Glutamatergic neuron (in vitro differentiated cells): ENCODE results near the gene PTPRM. TPM values are rescaled to one million over a fixed set of nuclear protein-coding genes. Genes with fewer than 3 reads are reported as not detected.

Experiments used
- DNase-seq: peaks from one replicate; pipeline ENCODE4 v3.0.0; 2022
- H3K27ac Mint-ChIP-seq: one replicate; pipeline ENCODE4 v1.8.0; 2020; ENCODE audit warnings: mild to moderate bottlenecking, mixed read lengths, inconsistent platforms; ENCODE audit not compliant: unreplicated experiment
- H3K27me3 Mint-ChIP-seq: one replicate; pipeline ENCODE4 v1.8.0; 2020; ENCODE audit warnings: mild to moderate bottlenecking, moderate library complexity, mixed read lengths, inconsistent platforms; ENCODE audit not compliant: unreplicated experiment
- H3K36me3 Mint-ChIP-seq: one replicate; pipeline ENCODE4 v1.8.0; 2020; ENCODE audit warnings: mild to moderate bottlenecking, mixed read lengths, inconsistent platforms; ENCODE audit not compliant: unreplicated experiment
- H3K4me1 Mint-ChIP-seq: one replicate; pipeline ENCODE4 v1.8.0; 2020; ENCODE audit warnings: mild to moderate bottlenecking, low read depth, mixed read lengths, inconsistent platforms; ENCODE audit not compliant: unreplicated experiment
- H3K4me3 Mint-ChIP-seq: one replicate; pipeline ENCODE4 v1.8.0; 2020; ENCODE audit warnings: mild to moderate bottlenecking, mixed read lengths, inconsistent platforms; ENCODE audit not compliant: unreplicated experiment
- H3K9me3 Mint-ChIP-seq: one replicate; pipeline ENCODE4 v1.8.0; 2020; ENCODE audit warnings: mild to moderate bottlenecking, moderate library complexity, mixed read lengths, inconsistent platforms; ENCODE audit not compliant: unreplicated experiment
- total RNA-seq: library from RNA; stranded (reverse); fragmentation: NEBNext Ultra II Directional; extraction: Animal tissue kit (Norgen Biotek cat#: 25700); gene quantifications from one replicate; pipeline ENCODE4 v1.2.1, GENCODE V29; 2021; ENCODE audit not compliant: unreplicated experiment
- TF ChIP-seq, protein P1 (sequence below): fragments of 200-600 bp; sonication (generic); IDR thresholded peaks from one replicate; pipeline ENCODE4 v1.5.0; 2021; ENCODE audit not compliant: partially characterized antibody, unreplicated experiment

PTPRM gene
- total RNA-seq, 1 donor from 2014 or later = 23.9 TPM

GRCh38 chr18:8348051-8348720 lies 781.1 kb downstream of the PTPRM start:
- Mint-ChIP-seq H3K36me3 (no peaks in the 10 kb centered on the region), H3K9me3 (peaks cover 11% of the 10 kb centered on the region), H3K4me3 (peak overlapping the region; percentile 53), H3K27ac (peak overlapping the region; percentile 93), H3K27me3 (peaks cover 9% of the 10 kb centered on the region), H3K4me1 (peaks cover 24% of the 10 kb centered on the region)
- peak; percentile 69 for DNase-seq
- TF ChIP-seq, protein P1, sequence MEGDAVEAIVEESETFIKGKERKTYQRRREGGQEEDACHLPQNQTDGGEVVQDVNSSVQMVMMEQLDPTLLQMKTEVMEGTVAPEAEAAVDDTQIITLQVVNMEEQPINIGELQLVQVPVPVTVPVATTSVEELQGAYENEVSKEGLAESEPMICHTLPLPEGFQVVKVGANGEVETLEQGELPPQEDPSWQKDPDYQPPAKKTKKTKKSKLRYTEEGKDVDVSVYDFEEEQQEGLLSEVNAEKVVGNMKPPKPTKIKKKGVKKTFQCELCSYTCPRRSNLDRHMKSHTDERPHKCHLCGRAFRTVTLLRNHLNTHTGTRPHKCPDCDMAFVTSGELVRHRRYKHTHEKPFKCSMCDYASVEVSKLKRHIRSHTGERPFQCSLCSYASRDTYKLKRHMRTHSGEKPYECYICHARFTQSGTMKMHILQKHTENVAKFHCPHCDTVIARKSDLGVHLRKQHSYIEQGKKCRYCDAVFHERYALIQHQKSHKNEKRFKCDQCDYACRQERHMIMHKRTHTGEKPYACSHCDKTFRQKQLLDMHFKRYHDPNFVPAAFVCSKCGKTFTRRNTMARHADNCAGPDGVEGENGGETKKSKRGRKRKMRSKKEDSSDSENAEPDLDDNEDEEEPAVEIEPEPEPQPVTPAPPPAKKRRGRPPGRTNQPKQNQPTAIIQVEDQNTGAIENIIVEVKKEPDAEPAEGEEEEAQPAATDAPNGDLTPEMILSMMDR = no peak

- H3K27ac Mint-ChIP-seq = peak overlapping the region; percentile 42
- peaks cover 11% of the 10 kb centered on the region for H3K27me3 Mint-ChIP-seq
- H3K36me3 Mint-ChIP-seq = no peaks in the 10 kb centered on the region
- TF ChIP-seq, protein P1 = no peak
- peaks cover 21% of the 10 kb centered on the region for H3K4me1 Mint-ChIP-seq
- DNase-seq = no peak
- peaks cover 11% of the 10 kb centered on the region for H3K9me3 Mint-ChIP-seq
- no peak overlapping the region for H3K4me3 Mint-ChIP-seq
These were observed 782.6 kb downstream of the PTPRM start for GRCh38 chr18:8349608-8350323.

DNA sequence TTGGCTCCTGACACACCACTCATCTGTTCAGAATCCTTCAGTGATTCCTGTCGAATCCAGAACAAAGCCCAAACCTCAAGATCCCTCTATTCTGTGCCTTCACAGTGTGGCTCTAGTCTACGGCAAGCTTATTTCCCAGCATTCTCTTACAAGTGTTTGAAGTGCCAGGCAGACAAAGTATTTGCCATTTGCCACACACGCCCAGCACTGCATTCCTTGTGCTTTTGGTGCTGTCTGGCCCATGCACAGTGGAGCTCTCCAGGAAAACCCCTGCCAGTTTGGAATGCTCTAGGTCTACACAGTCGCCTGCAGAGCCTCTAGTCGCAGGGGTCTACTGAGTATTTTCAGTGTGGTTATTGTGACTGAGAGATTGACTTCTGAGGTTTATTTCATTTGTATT lies 783.5 kb downstream of the PTPRM start:
- no peak overlapping the region for H3K27ac Mint-ChIP-seq
- TF ChIP-seq, protein P1 = no peak
- no peak overlapping the region for H3K4me3 Mint-ChIP-seq
- peaks cover 11% of the 10 kb centered on the region for H3K9me3 Mint-ChIP-seq
- no peaks in the 10 kb centered on the region for H3K36me3 Mint-ChIP-seq
- DNase-seq = no peak
- H3K4me1 Mint-ChIP-seq = peaks cover 21% of the 10 kb centered on the region
- peaks cover 11% of the 10 kb centered on the region for H3K27me3 Mint-ChIP-seq

DNA sequence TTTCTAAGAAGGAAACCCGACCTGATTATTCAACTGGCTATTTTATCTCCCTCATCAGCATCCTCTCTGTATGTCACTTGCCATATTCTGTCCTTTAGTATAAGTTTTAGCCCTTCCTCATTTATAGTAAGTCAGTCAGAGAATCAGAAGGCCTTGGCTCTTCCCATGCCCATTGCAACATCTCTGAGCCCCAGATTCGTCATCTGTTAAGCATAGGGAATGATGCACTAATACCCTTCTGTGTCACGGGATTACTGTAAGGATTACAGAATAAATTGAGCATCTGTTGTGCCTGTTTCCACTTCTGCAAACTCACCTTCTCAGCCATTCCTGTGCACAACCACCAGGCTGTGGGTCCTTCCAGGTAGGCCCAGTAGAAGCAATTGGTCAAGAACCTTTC lies 784.0 kb downstream of the PTPRM start:
- H3K4me1 Mint-ChIP-seq = peaks cover 21% of the 10 kb centered on the region
- no peak overlapping the region for H3K27ac Mint-ChIP-seq
- no peaks in the 10 kb centered on the region for H3K36me3 Mint-ChIP-seq
- H3K9me3 Mint-ChIP-seq = peaks cover 11% of the 10 kb centered on the region
- no peak overlapping the region for H3K4me3 Mint-ChIP-seq
- peaks cover 11% of the 10 kb centered on the region for H3K27me3 Mint-ChIP-seq
- DNase-seq = no peak
- TF ChIP-seq, protein P1 = no peak

GRCh38 chr18:8354304-8354703 lies 787.2 kb downstream of the PTPRM start:
- H3K27me3 Mint-ChIP-seq = peaks cover 4% of the 10 kb centered on the region
- no peak overlapping the region for H3K27ac Mint-ChIP-seq
- no peaks in the 10 kb centered on the region for H3K36me3 Mint-ChIP-seq
- DNase-seq = no peak
- TF ChIP-seq, protein P1 = no peak
- no peak overlapping the region for H3K4me3 Mint-ChIP-seq
- peaks cover 5% of the 10 kb centered on the region for H3K4me1 Mint-ChIP-seq
- peaks cover 5% of the 10 kb centered on the region for H3K9me3 Mint-ChIP-seq
